Erythroblast (primary cell): ENCODE results near the gene DGKD.
A peak's percentile ranks its signal among the peaks of the same experiment; 100 is the strongest.

Source experiments
- DNase-seq, 2 experiments: peaks; one replicate each; lab custom pipeline; 2025; lab: John Stamatoyannopoulos, UW
- GATA1 ChIP-seq: IDR thresholded peaks from 2 replicates; pipeline ENCODE4 v1.6.1; 2011; ENCODE audit warnings: low read depth, mild to moderate bottlenecking, control low read depth, low read length, moderate library complexity
- POLR2A ChIP-seq: IDR thresholded peaks from 2 replicates; pipeline ENCODE4 v1.6.1; 2011; ENCODE audit warnings: mild to moderate bottlenecking, low read length

The DGKD gene

DNA sequence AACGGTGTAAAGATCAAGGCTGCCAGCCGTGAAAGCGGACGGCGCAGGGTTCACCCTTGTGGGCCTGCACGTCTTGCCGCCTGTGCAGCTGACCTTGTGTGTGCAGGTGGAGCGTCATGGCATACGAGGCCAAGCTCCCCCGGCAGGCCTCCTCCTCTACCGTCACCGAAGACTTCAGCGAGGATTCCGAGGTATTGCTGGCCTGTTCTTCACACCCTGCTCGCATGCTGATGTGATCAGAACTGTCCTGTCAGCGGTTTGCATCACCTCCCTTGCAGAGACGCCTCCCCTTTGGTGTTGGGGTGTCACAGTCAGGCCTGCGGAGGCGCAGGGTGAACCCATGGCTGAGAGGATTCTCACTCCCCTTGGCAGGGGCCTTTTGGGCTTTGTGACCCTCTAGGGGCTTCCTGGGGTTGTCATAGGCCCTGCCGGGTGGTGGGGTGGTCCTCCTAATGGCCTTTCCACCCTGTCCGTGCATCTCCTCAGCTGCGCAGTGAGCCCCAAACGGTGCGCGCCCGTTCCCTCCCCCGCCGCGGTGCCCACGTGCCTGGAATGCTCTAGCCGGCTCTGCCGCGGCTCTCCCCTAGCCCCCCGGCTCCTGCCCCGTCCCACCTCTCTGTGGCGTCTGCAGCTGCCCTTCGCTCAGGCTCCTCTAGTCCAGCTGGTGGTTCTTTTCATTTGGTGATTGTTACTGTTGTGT, 92.5 kb downstream of the DGKD start:
- TF ChIP-seq POLR2A (no peak), GATA1 (no peak)
- no peak for DNase-seq

GRCh38 chr2:233447506-233448219, 93.4 kb downstream of the DGKD start:
- no peak for DNase-seq
- no peak for TF ChIP-seq GATA1
- no peak for TF ChIP-seq POLR2A

DNA sequence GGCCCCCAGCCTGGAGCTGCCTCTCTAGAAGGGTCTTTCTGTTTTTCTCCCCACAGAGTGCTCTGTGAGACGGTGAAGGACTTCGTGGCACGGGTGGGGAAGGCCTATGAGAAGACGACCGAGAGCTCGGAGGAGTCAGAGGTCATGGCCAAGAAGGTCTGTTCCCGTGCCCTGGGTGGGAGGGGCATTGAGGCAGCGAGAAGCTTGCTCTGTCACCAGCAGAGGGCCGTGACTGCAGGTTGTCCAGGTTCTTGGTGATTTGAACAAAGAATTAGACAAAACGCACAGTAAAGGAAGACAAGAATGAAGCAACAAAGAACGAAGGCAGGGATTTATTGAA, 93.9 kb downstream of the DGKD start:
- peak; percentile 25 to 38 for DNase-seq

GRCh38 chr2:233448575-233448974, 94.3 kb downstream of the DGKD start:
- DNase-seq: no peak
- TF ChIP-seq GATA1: no peak
- TF ChIP-seq POLR2A: no peak

More for the DNA sequence above, 93.9 kb downstream of the DGKD start:
- no peak for TF ChIP-seq POLR2A
- no peak for TF ChIP-seq GATA1

DNA sequence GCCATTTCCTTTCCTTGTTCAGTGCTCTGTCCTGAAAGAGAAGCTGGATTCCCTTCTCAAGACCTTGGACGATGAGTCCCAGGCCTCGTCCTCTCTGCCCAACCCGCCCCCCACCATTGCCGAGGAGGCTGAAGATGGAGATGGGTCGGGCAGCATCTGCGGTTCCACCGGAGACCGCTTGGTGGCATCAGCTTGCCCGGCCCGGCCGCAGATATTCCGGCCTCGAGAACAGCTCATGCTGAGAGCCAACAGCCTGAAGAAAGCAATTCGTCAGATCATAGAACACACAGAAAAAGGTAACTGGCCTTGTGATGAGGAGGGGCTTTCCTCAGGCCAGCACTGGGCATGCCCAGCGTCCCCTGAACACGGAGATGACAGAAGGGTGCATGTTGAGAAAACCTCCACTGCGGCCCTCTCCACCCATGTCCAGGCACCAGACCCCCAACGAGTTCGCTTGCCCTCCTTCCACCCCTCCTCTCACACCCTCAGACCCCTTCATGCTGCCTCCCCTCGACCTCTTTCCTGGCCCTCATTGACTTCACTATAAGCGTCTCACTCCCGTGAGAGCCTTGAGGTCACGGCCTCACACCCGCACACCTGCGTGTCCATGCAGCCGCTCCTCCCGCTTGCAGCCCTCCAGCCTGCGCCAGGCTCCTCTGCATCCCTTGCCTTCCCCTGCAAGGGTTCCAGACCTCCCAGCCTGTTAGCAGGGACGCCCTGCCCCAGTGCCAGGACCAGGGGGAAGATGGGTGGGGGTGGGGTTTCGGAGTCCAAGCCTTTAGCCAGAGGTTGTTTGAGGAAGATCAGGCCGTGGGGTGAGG, 95.0 kb downstream of the DGKD start:
- no peak for TF ChIP-seq POLR2A
- no peak for TF ChIP-seq GATA1

GRCh38 chr2:233449921-233450863, 95.9 kb downstream of the DGKD start:
- TF ChIP-seq POLR2A: no peak
- TF ChIP-seq GATA1: no peak

More for the DNA sequence above, 95.0 kb downstream of the DGKD start:
- DNase-seq: peak; percentile 39 to 53

GRCh38 chr2:233450864-233451575, 96.7 kb downstream of the DGKD start:
- TF ChIP-seq GATA1: no peak
- no peak for TF ChIP-seq POLR2A
- DNase-seq: no peak

More at GRCh38 chr2:233449921-233450863, 95.9 kb downstream of the DGKD start:
- no peak for DNase-seq

GRCh38 chr2:233451950-233452349, 97.7 kb downstream of the DGKD start:
- TF ChIP-seq GATA1 (no peak), POLR2A (no peak)
- peak; percentile 79 to 86 for DNase-seq

DNA sequence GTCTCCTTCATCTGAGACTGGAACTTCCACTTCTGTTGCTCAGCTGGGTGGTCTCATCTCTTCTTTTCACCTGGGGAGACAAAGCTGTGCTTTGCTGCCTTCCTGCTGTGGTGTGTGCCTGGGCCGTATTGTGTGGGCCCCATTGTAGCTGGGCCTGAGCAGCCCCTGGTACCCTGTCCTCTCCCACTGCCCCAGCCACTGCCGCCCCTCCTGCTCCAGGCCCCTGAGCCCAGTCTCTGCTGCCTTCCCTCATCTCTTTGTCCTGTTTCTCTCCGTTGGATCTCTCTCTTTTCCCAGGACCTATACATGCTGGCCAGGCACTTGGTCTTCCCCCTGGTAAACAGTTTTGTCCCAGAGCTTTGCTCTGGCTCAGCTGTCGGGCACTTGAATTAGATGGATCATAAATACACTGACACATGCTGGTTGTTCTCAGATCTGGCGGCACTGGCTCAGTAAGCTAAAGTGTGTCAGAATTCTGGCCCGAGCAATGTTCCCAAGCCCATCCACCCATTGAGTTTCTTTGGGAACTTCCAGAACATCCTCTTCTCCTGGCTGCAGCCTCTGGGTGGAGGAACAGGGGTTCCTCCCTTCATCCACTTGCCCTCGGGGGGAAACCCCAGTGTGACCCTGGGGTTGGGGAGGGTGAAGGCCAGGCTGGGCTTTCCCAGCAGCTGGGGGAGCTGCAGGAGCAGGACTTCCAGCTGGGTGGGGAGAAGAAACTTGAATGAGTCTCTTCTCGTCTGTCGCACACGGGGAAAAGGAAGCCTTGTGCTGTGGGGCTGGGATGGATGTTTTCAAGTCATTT, 99.0 kb downstream of the DGKD start:
- TF ChIP-seq POLR2A (no peak), GATA1 (no peak)

GRCh38 chr2:233453916-233454315, 99.6 kb downstream of the DGKD start:
- TF ChIP-seq GATA1: no peak
- no peak for TF ChIP-seq POLR2A
- no peak for DNase-seq

More for the DNA sequence above, 99.0 kb downstream of the DGKD start:
- no peak for DNase-seq

DNA sequence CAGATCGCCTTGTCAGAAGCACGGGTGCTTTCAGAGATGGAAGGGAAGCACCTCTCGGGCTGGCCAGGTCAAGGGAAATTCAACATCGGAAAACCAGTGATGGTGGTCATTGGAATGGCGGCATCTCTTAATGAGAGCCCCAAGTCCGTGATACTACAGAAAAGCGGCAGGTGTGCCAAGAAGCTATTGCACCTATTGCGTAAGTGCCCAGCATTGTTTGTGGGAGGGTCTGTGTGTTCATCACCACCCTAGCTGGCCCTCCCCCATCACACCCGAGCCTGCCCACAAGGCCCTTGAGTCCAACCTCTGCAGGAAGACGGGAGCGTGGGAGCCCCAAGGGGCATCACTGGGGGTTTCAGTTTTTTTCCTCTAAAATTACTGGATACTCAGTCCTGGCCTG, 100.7 kb downstream of the DGKD start:
- no peak for TF ChIP-seq GATA1
- TF ChIP-seq POLR2A: no peak
- DNase-seq: no peak

DNA sequence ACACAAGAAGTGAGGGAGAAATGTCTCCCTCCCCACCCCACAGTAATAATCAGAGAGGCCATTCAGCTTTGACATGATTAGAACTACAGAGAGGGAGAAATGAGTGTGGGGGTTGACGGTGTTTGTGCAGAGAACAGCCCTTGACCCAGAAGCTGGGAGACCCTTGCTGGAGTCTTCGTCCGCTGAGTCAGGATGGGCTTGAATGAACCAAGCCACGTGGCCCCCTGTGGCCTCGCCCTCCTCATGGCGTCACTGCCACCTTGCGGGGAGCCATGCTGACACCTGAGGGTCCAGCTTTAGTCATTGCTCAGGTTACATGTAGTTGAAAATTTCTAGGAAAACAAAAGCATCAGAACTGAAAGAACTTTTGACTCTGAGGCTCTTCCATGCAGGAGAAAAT, 101.2 kb downstream of the DGKD start:
- no peak for TF ChIP-seq GATA1
- no peak for TF ChIP-seq POLR2A
- DNase-seq: no peak
